ENCODE results near the gene TMPRSS4. TPM values are rescaled to one million over a fixed set of nuclear protein-coding genes. Genes with fewer than 3 reads are reported as not detected.

The TMPRSS4 gene
- total RNA-seq, 1 donor from 2014 or later = not detected

GRCh38 chr11:118051611-118052461 is 25.0 kb upstream of the TMPRSS4 start:
- Mint-ChIP-seq H3K27ac (ENCODE audit: unreplicated experiment) (no peak overlapping the region), H3K36me3 (ENCODE audit: low read depth, unreplicated experiment) (no peaks in the 10 kb centered on the region)
- TF ChIP-seq, protein P1, sequence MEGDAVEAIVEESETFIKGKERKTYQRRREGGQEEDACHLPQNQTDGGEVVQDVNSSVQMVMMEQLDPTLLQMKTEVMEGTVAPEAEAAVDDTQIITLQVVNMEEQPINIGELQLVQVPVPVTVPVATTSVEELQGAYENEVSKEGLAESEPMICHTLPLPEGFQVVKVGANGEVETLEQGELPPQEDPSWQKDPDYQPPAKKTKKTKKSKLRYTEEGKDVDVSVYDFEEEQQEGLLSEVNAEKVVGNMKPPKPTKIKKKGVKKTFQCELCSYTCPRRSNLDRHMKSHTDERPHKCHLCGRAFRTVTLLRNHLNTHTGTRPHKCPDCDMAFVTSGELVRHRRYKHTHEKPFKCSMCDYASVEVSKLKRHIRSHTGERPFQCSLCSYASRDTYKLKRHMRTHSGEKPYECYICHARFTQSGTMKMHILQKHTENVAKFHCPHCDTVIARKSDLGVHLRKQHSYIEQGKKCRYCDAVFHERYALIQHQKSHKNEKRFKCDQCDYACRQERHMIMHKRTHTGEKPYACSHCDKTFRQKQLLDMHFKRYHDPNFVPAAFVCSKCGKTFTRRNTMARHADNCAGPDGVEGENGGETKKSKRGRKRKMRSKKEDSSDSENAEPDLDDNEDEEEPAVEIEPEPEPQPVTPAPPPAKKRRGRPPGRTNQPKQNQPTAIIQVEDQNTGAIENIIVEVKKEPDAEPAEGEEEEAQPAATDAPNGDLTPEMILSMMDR (IDR thresholded peaks at IDR 0.05; ENCODE audit: unreplicated experiment) = no peak

GRCh38 chr11:118052581-118053206 is 24.2 kb upstream of the TMPRSS4 start:
- peaks cover 7% of the 10 kb centered on the region for H3K27me3 Mint-ChIP-seq (ENCODE audit: unreplicated experiment)
- no peaks in the 10 kb centered on the region for H3K9me3 Mint-ChIP-seq (ENCODE audit: unreplicated experiment)
- H3K4me1 Mint-ChIP-seq (ENCODE audit: unreplicated experiment) = peaks cover 15% of the 10 kb centered on the region
- no peak for DNase-seq (ENCODE audit: low spot score)
- H3K27ac Mint-ChIP-seq (ENCODE audit: unreplicated experiment) = no peak overlapping the region
- no peaks in the 10 kb centered on the region for H3K36me3 Mint-ChIP-seq (ENCODE audit: low read depth, unreplicated experiment)
- H3K4me3 Mint-ChIP-seq (ENCODE audit: unreplicated experiment) = no peak overlapping the region
- TF ChIP-seq, protein P1 (IDR thresholded peaks at IDR 0.05; ENCODE audit: unreplicated experiment) = no peak

More at GRCh38 chr11:118051611-118052461, 25.0 kb upstream of the TMPRSS4 start:
- H3K4me1 Mint-ChIP-seq (ENCODE audit: unreplicated experiment) = peaks cover 8% of the 10 kb centered on the region
- H3K27me3 Mint-ChIP-seq (ENCODE audit: unreplicated experiment) = peaks cover 3% of the 10 kb centered on the region
- H3K9me3 Mint-ChIP-seq (ENCODE audit: unreplicated experiment) = no peaks in the 10 kb centered on the region
- DNase-seq (ENCODE audit: low spot score) = no peak
- no peak overlapping the region for H3K4me3 Mint-ChIP-seq (ENCODE audit: unreplicated experiment)

- H3K4me1 Mint-ChIP-seq (ENCODE audit: unreplicated experiment) = peaks cover 9% of the 10 kb centered on the region
- H3K27ac Mint-ChIP-seq (ENCODE audit: unreplicated experiment) = peak overlapping the region; percentile 6
- no peaks in the 10 kb centered on the region for H3K9me3 Mint-ChIP-seq (ENCODE audit: unreplicated experiment)
- no peaks in the 10 kb centered on the region for H3K36me3 Mint-ChIP-seq (ENCODE audit: low read depth, unreplicated experiment)
- H3K27me3 Mint-ChIP-seq (ENCODE audit: unreplicated experiment) = peaks cover 7% of the 10 kb centered on the region
- TF ChIP-seq, protein P1 (IDR thresholded peaks at IDR 0.05; ENCODE audit: unreplicated experiment) = no peak
- H3K4me3 Mint-ChIP-seq (ENCODE audit: unreplicated experiment) = no peak overlapping the region
- DNase-seq (ENCODE audit: low spot score) = no peak
These were observed 21.9 kb upstream of the TMPRSS4 start for GRCh38 chr11:118054712-118055640.

GRCh38 chr11:118055966-118056365 is 20.9 kb upstream of the TMPRSS4 start:
- H3K4me3 Mint-ChIP-seq (ENCODE audit: unreplicated experiment) = no peak overlapping the region
- peaks cover 9% of the 10 kb centered on the region for H3K4me1 Mint-ChIP-seq (ENCODE audit: unreplicated experiment)
- no peaks in the 10 kb centered on the region for H3K9me3 Mint-ChIP-seq (ENCODE audit: unreplicated experiment)
- DNase-seq (ENCODE audit: low spot score) = no peak
- H3K36me3 Mint-ChIP-seq (ENCODE audit: low read depth, unreplicated experiment) = no peaks in the 10 kb centered on the region
- H3K27me3 Mint-ChIP-seq (ENCODE audit: unreplicated experiment) = peaks cover 7% of the 10 kb centered on the region
- H3K27ac Mint-ChIP-seq (ENCODE audit: unreplicated experiment) = no peak overlapping the region
- TF ChIP-seq, protein P1 (IDR thresholded peaks at IDR 0.05; ENCODE audit: unreplicated experiment) = no peak

Measured in endothelial cell (in vitro differentiated cells).